K562 (cell line): ENCODE results near the gene ANTXRL.

Source experiments
- BHLHE40 ChIP-seq: IDR thresholded peaks from 2 replicates; pipeline ENCODE4 v1.6.1; 2011; ENCODE audit warnings: low read length, improper control_type of control experiment
- CTCF ChIP-seq, 3 experiments: IDR thresholded peaks in 2 of 3; conservative IDR thresholded peaks in 1 of 3; 2 replicates each; pipeline ENCODE4 v1.5.1; 2011 to 2012; ENCODE audit warnings: low read length in 3 of 3, mild to moderate bottlenecking in 3 of 3, control low read depth in 2 of 3, improper control_type of control experiment in 1 of 3, inconsistent platforms in 1 of 3, low read depth in 1 of 3, mixed read lengths in 1 of 3, moderate library complexity in 1 of 3; ENCODE audit not compliant: insufficient read depth in 2 of 3
- E4F1 ChIP-seq: fragments of 250-450 bp; sonication (Bioruptor Pico); IDR thresholded peaks from 2 replicates; pipeline ENCODE4 v1.5.0; 2021; ENCODE audit warnings: mild to moderate bottlenecking, borderline replicate concordance
- FOXA3 ChIP-seq, 2 experiments: fragments of 450-650 bp in 1 of 2; sonication (generic) in 1 of 2; formaldehyde crosslinking; IDR thresholded peaks in 1 of 2; conservative IDR thresholded peaks in 1 of 2; 2 replicates each; pipeline versions ENCODE4 v1.4.0 to v1.8.0; 2020 to 2022; ENCODE audit warnings: mild to moderate bottlenecking in 2 of 2, missing genetic modification reagents in 1 of 2
- FOXJ2 ChIP-seq: fragments of 200-800 bp; sonication (Bioruptor generic); IDR thresholded peaks from 2 replicates; pipeline ENCODE4 v1.6.1; 2016; ENCODE audit warnings: missing genetic modification characterization, missing compliant biosample characterization
- MYC ChIP-seq, 2 experiments: fragments of 250-450 bp in 1 of 2; sonication (Bioruptor Pico) in 1 of 2; IDR thresholded peaks; 2 replicates each; pipeline versions ENCODE4 v1.5.1 to v1.6.1; 2012 to 2021; ENCODE audit warnings: low read depth in 2 of 2, borderline replicate concordance in 1 of 2, improper control_type of control experiment in 1 of 2, low read length in 1 of 2, mild to moderate bottlenecking in 1 of 2, moderate library complexity in 1 of 2
- PCBP1 ChIP-seq: fragments of 200-400 bp; formaldehyde crosslinking; IDR thresholded peaks from 2 replicates; pipeline ENCODE4 v1.6.1; 2018; ENCODE audit warnings: mild to moderate bottlenecking, low read depth, low read length; ENCODE audit not compliant: poor library complexity, severe bottlenecking
- SIN3A ChIP-seq, 2 experiments: fragments of 150-350 bp in 1 of 2; IDR thresholded peaks; 2 replicates each; pipeline ENCODE4 v1.6.1; 2011 to 2016; ENCODE audit warnings: borderline replicate concordance in 2 of 2, low read depth in 2 of 2, low read length in 2 of 2, mild to moderate bottlenecking in 2 of 2, moderate library complexity in 2 of 2; ENCODE audit not compliant: control insufficient read depth in 1 of 2
- TF ChIP-seq, protein P1 (sequence below): fragments of 450-650 bp; formaldehyde crosslinking; IDR thresholded peaks from 2 replicates; pipeline ENCODE4 v1.4.0; 2020; ENCODE audit warnings: mild to moderate bottlenecking, mixed read lengths
- TF ChIP-seq, protein P2 (sequence below): sonication (generic); formaldehyde crosslinking; IDR thresholded peaks from 2 replicates; pipeline ENCODE4 v1.8.1; 2023; ENCODE audit warnings: mild to moderate bottlenecking, missing genetic modification reagents, moderate library complexity

GRCh38 chr10:46308113-46308415 lies 21.3 kb downstream of the ANTXRL start:
- TF ChIP-seq CTCF (IDR thresholded peaks at IDR 0.05 in 2 of 3, conservative IDR thresholded peaks at IDR 0.05 in 1 of 3; ENCODE audit: insufficient read depth in 2 of 3, low read depth in 1 of 3, low read length in 3 of 3) = no peak
- no peak for TF ChIP-seq PCBP1
- TF ChIP-seq, protein P1, sequence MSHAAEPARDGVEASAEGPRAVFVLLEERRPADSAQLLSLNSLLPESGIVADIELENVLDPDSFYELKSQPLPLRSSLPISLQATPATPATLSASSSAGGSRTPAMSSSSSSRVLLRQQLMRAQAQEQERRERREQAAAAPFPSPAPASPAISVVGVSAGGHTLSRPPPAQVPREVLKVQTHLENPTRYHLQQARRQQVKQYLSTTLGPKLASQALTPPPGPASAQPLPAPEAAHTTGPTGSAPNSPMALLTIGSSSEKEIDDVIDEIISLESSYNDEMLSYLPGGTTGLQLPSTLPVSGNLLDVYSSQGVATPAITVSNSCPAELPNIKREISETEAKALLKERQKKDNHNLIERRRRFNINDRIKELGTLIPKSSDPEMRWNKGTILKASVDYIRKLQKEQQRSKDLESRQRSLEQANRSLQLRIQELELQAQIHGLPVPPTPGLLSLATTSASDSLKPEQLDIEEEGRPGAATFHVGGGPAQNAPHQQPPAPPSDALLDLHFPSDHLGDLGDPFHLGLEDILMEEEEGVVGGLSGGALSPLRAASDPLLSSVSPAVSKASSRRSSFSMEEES = no peak
- no peak for TF ChIP-seq MYC (IDR thresholded peaks at IDR 0.05; ENCODE audit: low read depth, low read length)
- no peak for TF ChIP-seq MYC (CRISPR knock-in tag; IDR thresholded peaks at IDR 0.05; ENCODE audit: borderline replicate concordance, low read depth)
- no peak for TF ChIP-seq E4F1
- TF ChIP-seq SIN3A (IDR thresholded peaks at IDR 0.05; ENCODE audit: borderline replicate concordance in 2 of 2, control insufficient read depth in 1 of 2, low read depth in 2 of 2, low read length in 2 of 2) = no peak
- TF ChIP-seq, protein P2, sequence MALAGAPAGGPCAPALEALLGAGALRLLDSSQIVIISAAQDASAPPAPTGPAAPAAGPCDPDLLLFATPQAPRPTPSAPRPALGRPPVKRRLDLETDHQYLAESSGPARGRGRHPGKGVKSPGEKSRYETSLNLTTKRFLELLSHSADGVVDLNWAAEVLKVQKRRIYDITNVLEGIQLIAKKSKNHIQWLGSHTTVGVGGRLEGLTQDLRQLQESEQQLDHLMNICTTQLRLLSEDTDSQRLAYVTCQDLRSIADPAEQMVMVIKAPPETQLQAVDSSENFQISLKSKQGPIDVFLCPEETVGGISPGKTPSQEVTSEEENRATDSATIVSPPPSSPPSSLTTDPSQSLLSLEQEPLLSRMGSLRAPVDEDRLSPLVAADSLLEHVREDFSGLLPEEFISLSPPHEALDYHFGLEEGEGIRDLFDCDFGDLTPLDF (CRISPR knock-in tag) = no peak
- TF ChIP-seq FOXA3 (CRISPR knock-in tag; conservative IDR thresholded peaks at IDR 0.05 in 1 of 2, IDR thresholded peaks at IDR 0.05 in 1 of 2) = no peak
- TF ChIP-seq BHLHE40 = no peak
- TF ChIP-seq FOXJ2 (tag) = no peak
